Muscle layer of colon (tissue), 2 donors: ENCODE results near the gene TMEM184B.

Source experiments
- H3K27ac ChIP-seq: one replicate; pipeline ENCODE4 v1.7.0; 2013; ENCODE audit warnings: low read depth, mild to moderate bottlenecking, low read length, moderate library complexity
- H3K27me3 ChIP-seq, 2 donors: one replicate each; pipeline ENCODE4 v1.7.0; 2013; ENCODE audit warnings: low read length in 2 of 2, mild to moderate bottlenecking in 2 of 2; ENCODE audit not compliant: insufficient read depth in 2 of 2, control insufficient read depth in 1 of 2
- H3K36me3 ChIP-seq: one replicate; pipeline ENCODE4 v1.7.0; 2013; ENCODE audit warnings: mild to moderate bottlenecking, low read length; ENCODE audit not compliant: insufficient read depth
- H3K4me1 ChIP-seq: one replicate; pipeline ENCODE4 v1.7.0; 2013; ENCODE audit warnings: mild to moderate bottlenecking, low read length; ENCODE audit not compliant: insufficient read depth
- H3K4me3 ChIP-seq, 2 donors: one replicate each; pipeline ENCODE4 v1.7.0; 2013; ENCODE audit warnings: low read length in 2 of 2, low read depth in 1 of 2, mild to moderate bottlenecking in 1 of 2, moderate library complexity in 1 of 2
- H3K9ac ChIP-seq: one replicate; pipeline ENCODE4 v1.7.0; 2013; ENCODE audit warnings: low read length
- H3K9me3 ChIP-seq: one replicate; pipeline ENCODE4 v1.7.0; 2013; ENCODE audit warnings: mild to moderate bottlenecking, low read length
- donor health status: abdominal sarcoma.
- donor health status: Adenocarcinoma of cecum.

TMEM184B gene

DNA sequence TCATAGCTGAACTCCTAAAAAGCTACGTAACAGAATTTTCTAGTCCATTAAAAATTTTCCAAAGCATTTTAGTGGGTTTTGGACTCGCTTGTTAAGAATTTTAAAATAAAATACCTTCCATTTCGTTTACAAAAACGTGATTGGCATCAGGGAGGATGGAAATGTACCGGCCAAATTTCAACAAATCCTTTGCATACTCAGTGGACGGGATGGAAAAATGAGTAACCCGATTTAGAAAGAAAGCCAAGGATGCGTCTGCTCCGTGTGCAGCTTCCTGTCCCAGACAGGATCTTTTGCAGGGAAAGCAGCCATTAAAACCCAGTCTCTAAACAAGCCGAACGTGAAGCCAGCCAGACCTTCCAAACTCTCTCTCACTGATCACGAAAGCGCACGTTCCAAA is 15.6 kb downstream of the TMEM184B start:
- Histone ChIP-seq H3K9me3 (no peaks in the 10 kb centered on the region), H3K4me3 (peak overlapping the region in 1 of 2 donors; percentile 21), H3K36me3 (no peaks in the 10 kb centered on the region), H3K9ac (peak overlapping the region; percentile 51), H3K4me1 (peaks cover 47% of the 10 kb centered on the region), H3K27ac (peak overlapping the region; percentile 62), H3K27me3 (no peaks in the 10 kb centered on the region)

DNA sequence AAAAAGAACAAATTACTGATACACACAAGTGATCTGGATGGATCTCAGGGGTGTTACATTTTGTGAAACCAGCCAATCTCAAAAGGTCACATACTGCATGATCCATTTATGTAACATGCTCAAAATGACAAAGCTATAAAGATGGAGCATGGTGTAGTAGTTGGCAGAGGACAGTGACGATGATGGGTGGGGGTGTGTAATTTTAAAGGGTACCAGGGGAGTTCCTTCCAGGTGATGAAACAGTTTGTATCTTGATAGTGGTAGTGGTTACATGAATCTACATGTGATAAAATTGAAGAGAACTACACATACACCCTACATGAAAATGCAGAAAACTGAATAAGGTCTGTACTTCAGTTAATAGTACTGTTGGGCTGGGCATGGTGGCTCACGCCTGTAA is 17.1 kb downstream of the TMEM184B start:
- peaks cover 41% of the 10 kb centered on the region for H3K4me1 ChIP-seq
- H3K36me3 ChIP-seq = no peaks in the 10 kb centered on the region
- H3K27me3 ChIP-seq = no peaks in the 10 kb centered on the region
- no peak overlapping the region for H3K9ac ChIP-seq
- no peak overlapping the region for H3K4me3 ChIP-seq
- H3K27ac ChIP-seq = no peak overlapping the region
- no peaks in the 10 kb centered on the region for H3K9me3 ChIP-seq

GRCh38 chr22:38251341-38251692 is 21.5 kb downstream of the TMEM184B start:
- H3K9me3 ChIP-seq = no peaks in the 10 kb centered on the region
- no peak overlapping the region for H3K4me3 ChIP-seq
- H3K9ac ChIP-seq = no peak overlapping the region
- H3K4me1 ChIP-seq = peaks cover 16% of the 10 kb centered on the region
- no peaks in the 10 kb centered on the region for H3K27me3 ChIP-seq
- H3K27ac ChIP-seq = no peak overlapping the region
- H3K36me3 ChIP-seq = peaks cover 13% of the 10 kb centered on the region

- Histone ChIP-seq H3K9ac (no peak overlapping the region), H3K9me3 (no peaks in the 10 kb centered on the region), H3K27ac (no peak overlapping the region), H3K36me3 (peaks cover 18% of the 10 kb centered on the region), H3K27me3 (no peaks in the 10 kb centered on the region), H3K4me1 (peaks cover 19% of the 10 kb centered on the region), H3K4me3 (no peak overlapping the region)
Observed at GRCh38 chr22:38250643-38251340, 22.0 kb downstream of the TMEM184B start.

- Histone ChIP-seq H3K9me3 (no peaks in the 10 kb centered on the region), H3K4me1 (peaks cover 19% of the 10 kb centered on the region), H3K27me3 (no peaks in the 10 kb centered on the region), H3K9ac (no peak overlapping the region), H3K36me3 (peaks cover 18% of the 10 kb centered on the region), H3K4me3 (no peak overlapping the region), H3K27ac (no peak overlapping the region)
Observed at GRCh38 chr22:38249803-38250642, 22.8 kb downstream of the TMEM184B start.

GRCh38 chr22:38249301-38249700 is 23.5 kb downstream of the TMEM184B start:
- Histone ChIP-seq H3K4me1 (peaks cover 19% of the 10 kb centered on the region), H3K9ac (no peak overlapping the region), H3K4me3 (no peak overlapping the region), H3K36me3 (peaks cover 20% of the 10 kb centered on the region), H3K9me3 (no peaks in the 10 kb centered on the region), H3K27me3 (no peaks in the 10 kb centered on the region), H3K27ac (no peak overlapping the region)

- Histone ChIP-seq H3K9ac (no peak overlapping the region), H3K36me3 (peaks cover 30% of the 10 kb centered on the region)
Observed at GRCh38 chr22:38248280-38248679, 24.5 kb downstream of the TMEM184B start.

GRCh38 chr22:38247713-38248112 is 25.1 kb downstream of the TMEM184B start:
- no peaks in the 10 kb centered on the region for H3K9me3 ChIP-seq
- H3K36me3 ChIP-seq = peaks cover 32% of the 10 kb centered on the region
- H3K4me3 ChIP-seq = no peak overlapping the region
- H3K4me1 ChIP-seq = peaks cover 19% of the 10 kb centered on the region
- H3K27me3 ChIP-seq = no peaks in the 10 kb centered on the region
- no peak overlapping the region for H3K27ac ChIP-seq
- H3K9ac ChIP-seq = no peak overlapping the region

More at GRCh38 chr22:38248280-38248679, 24.5 kb downstream of the TMEM184B start:
- H3K27me3 ChIP-seq = no peaks in the 10 kb centered on the region
- H3K27ac ChIP-seq = no peak overlapping the region
- H3K9me3 ChIP-seq = no peaks in the 10 kb centered on the region
- peaks cover 19% of the 10 kb centered on the region for H3K4me1 ChIP-seq
- H3K4me3 ChIP-seq = no peak overlapping the region

GRCh38 chr22:38246692-38247091 is 26.1 kb downstream of the TMEM184B start:
- no peak overlapping the region for H3K9ac ChIP-seq
- H3K27ac ChIP-seq = no peak overlapping the region
- no peaks in the 10 kb centered on the region for H3K9me3 ChIP-seq
- no peaks in the 10 kb centered on the region for H3K27me3 ChIP-seq
- H3K4me1 ChIP-seq = peaks cover 19% of the 10 kb centered on the region
- peaks cover 32% of the 10 kb centered on the region for H3K36me3 ChIP-seq
- no peak overlapping the region for H3K4me3 ChIP-seq

DNA sequence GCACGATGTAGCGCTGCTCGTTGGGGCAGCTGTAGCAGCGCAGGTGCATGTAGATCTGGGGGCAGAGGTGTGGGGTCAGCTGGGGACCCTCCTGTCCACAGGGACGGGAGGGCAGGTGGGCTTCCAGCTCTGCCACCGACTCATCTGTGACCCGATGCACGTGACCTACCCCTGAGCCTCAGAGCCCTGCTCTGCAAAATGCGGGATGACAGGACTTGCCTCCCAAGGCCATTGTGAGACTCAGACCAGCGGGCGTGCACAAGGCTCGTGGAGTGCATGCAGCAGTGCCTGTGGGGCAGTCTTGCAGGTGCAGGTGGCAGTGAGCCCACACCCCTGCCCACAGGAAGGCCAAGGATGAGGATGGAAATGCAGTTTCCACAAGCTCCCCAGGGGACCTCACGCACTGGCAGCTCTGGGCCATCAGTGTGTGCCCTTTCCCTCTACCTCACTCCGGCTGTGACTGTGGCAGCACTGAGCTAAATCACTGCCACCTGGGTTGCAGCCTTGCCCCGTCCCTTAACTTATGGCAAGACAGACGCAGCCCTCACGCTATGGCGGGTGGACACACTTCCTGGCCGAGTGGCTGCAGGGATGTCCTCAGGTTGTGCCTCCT is 26.7 kb downstream of the TMEM184B start:
- no peaks in the 10 kb centered on the region for H3K27me3 ChIP-seq
- H3K36me3 ChIP-seq = peaks cover 32% of the 10 kb centered on the region
- no peak overlapping the region for H3K4me3 ChIP-seq
- H3K27ac ChIP-seq = no peak overlapping the region
- H3K4me1 ChIP-seq = peaks cover 14% of the 10 kb centered on the region
- no peak overlapping the region for H3K9ac ChIP-seq
- no peaks in the 10 kb centered on the region for H3K9me3 ChIP-seq

- no peak overlapping the region for H3K27ac ChIP-seq
- H3K9ac ChIP-seq = no peak overlapping the region
- H3K4me1 ChIP-seq = peaks cover 15% of the 10 kb centered on the region
- H3K27me3 ChIP-seq = no peaks in the 10 kb centered on the region
- no peaks in the 10 kb centered on the region for H3K9me3 ChIP-seq
- peaks cover 32% of the 10 kb centered on the region for H3K36me3 ChIP-seq
- no peak overlapping the region for H3K4me3 ChIP-seq
Observed at GRCh38 chr22:38244106-38244505, 28.7 kb downstream of the TMEM184B start.
